H1 (cell line): ENCODE data around the gene ENPP7. TPM values are rescaled to one million over a fixed set of nuclear protein-coding genes. Genes with fewer than 3 reads are reported as not detected.

Experiments used
- E2F6 ChIP-seq: IDR thresholded peaks from 2 replicates; pipeline ENCODE4 v1.6.1; 2012; ENCODE audit warnings: inconsistent platforms
- KDM1A ChIP-seq: fragments of 200-600, 300-600 bp; sonication (generic); IDR thresholded peaks from 2 replicates; pipeline ENCODE4 v1.7.1; 2016; ENCODE audit warnings: mild to moderate bottlenecking, low read length, borderline replicate concordance
- MAX ChIP-seq: IDR thresholded peaks from 2 replicates; pipeline ENCODE4 v1.6.1; 2012; ENCODE audit warnings: inconsistent platforms
- RAD21 ChIP-seq, 2 experiments: IDR thresholded peaks in 1 of 2; conservative IDR thresholded peaks in 1 of 2; 2 replicates each; pipeline ENCODE4 v1.6.1; 2011; ENCODE audit warnings: low read depth in 2 of 2, low read length in 2 of 2, improper control_type of control experiment in 1 of 2, inconsistent platforms in 1 of 2, mild to moderate bottlenecking in 1 of 2, moderate library complexity in 1 of 2
- SIN3A ChIP-seq, 2 experiments: IDR thresholded peaks in 1 of 2; conservative IDR thresholded peaks in 1 of 2; 2 replicates each; pipeline ENCODE4 v1.6.1; 2011 to 2012; ENCODE audit warnings: low read length in 2 of 2, improper control_type of control experiment in 1 of 2, low read depth in 1 of 2, mild to moderate bottlenecking in 1 of 2
- SP1 ChIP-seq: IDR thresholded peaks from 2 replicates; pipeline ENCODE4 v1.6.1; 2011; ENCODE audit warnings: low read depth, low read length
- TAF1 ChIP-seq: IDR thresholded peaks from 2 replicates; pipeline ENCODE4 v1.6.1; 2011; ENCODE audit warnings: mild to moderate bottlenecking, low read depth, low read length
- polyA plus RNA-seq, 7 experiments: library from polyadenylated mRNA; depleted of rRNA in 3 of 7; stranded (reverse) in 5 of 7; unstranded in 2 of 7; fragments of >200 nt in 5 of 7; fragments of 200-250 nt in 2 of 7; gene quantifications; 1 replicate in 5 of 7; 2 replicates in 1 of 7; 4 replicates in 1 of 7; pipeline versions ENCODE4 v1.2.1 to v1.2.3, GENCODE V29; 2011 to 2013; ENCODE audit warnings: missing spikeins in 2 of 7, mixed read lengths in 2 of 7
- total RNA-seq: library from RNA; stranded (reverse); fragmentation: NEBNext Ultra II Directional; extraction: Animal tissue kit (Norgen Biotek cat#: 25700); gene quantifications from 2 replicates; pipeline ENCODE4 v1.2.1, GENCODE V29; 2021

ENPP7 gene
- total and polyA plus RNA-seq, 2 of the 8 experiments (the other 6 are each of a cell fraction or from before 2014, with no cell fraction given) = not detected

DNA sequence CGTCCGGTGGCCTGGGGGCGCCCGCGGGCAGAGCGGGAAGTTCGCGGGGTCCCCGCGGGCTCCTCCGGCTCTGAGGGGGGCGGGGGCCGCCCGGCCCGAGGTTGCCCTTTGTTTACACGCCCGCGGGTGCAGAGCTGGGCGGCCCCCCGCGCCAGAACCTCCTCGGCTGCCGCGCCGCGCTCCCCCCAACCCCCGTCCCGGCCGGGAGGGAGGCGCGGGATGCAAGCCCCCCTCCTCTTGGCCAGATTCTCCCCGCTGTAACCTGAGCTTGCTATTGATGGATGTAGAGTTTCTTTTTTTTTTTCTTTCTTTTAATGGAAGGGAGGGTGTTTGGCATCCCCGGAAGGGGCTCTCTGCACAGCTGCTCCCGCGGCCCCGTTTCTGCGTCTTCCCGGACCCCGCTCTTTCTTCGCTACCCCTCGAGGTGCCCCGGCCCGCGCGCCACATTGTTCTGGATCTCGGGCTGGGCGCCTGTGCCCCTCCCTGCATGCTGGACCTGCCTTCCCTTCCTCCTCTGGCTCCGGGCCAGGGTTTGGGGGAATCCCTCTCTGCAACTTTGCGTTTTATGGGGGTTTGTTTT lies 47.9 kb downstream of the ENPP7 start (continued):
- TF ChIP-seq E2F6 = peak; percentile 21; the same call in 1 of the 2 replicates
- no peak for TF ChIP-seq RAD21 (IDR thresholded peaks at IDR 0.05 in 1 of 2, conservative IDR thresholded peaks at IDR 0.05 in 1 of 2; ENCODE audit: low read depth in 2 of 2, low read length in 2 of 2)
- TF ChIP-seq SP1 = peak; percentile 87
- TF ChIP-seq KDM1A = no peak
- peak in 1 of 2 experiments; percentile 68; a peak in 1 of 4 replicates for TF ChIP-seq SIN3A (conservative IDR thresholded peaks at IDR 0.05 in 1 of 2, IDR thresholded peaks at IDR 0.05 in 1 of 2; ENCODE audit: low read depth in 1 of 2, low read length in 2 of 2)
- peak; percentile 56; the same call in 1 of the 2 replicates for TF ChIP-seq MAX
- TF ChIP-seq TAF1 = 0 out of 2 replicates have a peak, but pooled peaks have one; percentile 3
